DMS 273 (cell line): ENCODE results near the gene TUBB8.
"Not testable (repeated sequence)": the region's sequence is repeated elsewhere in the genome, so short reads cannot be mapped to it uniquely, and the experiment has no call there.

ENCODE experiments used
- DNase-seq: peaks from one replicate; lab custom pipeline; 2025; ENCODE audit not compliant: unreplicated experiment; lab: John Stamatoyannopoulos, UW

Gene TUBB8

DNA sequence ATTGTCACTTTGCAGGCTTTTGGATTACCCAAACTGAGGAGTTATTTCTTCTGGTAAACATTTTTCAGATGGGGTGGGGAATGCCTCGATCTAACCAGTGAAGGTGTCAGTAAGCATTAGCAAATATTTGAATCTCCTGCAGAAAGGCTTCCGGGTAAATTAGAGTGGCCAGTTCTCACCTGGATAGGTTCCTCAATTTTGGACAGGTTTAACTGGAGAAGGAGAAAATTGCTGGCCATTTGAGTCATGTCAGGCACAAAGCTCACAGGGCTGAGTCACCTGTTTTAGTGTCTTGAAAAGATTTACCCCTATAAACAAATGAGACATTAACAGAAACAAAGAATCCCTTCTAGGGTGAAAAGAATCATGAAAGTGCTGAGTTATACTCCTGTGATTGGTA, 830 bp upstream of the TUBB8 start:
- DNase-seq: not testable (repeated sequence)

DNA sequence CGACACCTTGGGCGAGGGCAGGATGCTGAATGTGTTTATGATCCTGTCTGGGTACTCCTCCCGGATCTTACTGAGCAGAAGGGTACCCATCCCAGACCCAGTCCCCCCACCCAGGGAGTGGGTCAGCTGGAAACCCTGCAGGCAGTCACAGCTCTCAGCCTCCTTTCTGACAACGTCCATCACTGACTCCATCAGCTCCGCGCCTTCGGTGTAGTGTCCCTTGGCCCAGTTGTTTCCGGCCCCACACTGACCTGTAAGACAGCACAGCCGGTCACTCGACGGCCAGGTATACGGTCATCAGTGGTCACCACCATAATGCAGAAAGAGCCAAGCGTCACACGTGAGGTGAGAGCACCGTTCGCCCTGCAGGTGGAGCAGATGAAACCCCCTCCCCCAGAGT, 1.2 kb downstream of the TUBB8 start:
- DNase-seq: not testable (repeated sequence)

DNA sequence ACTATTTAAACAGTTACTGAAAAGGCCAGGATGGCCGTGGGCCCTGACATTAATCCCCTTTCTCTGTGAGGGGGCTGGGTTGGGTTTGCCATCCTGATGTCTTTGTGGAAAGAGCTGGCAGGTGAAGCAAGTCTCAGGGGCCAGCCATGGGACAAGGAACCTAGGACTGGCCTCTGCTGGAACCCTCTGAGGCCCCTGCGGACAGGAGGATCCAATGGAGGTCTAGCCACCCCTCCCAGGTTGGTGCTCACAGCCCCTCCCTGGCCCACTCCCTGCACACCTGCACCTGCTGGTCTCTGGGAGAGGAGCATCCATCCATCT, 35.8 kb downstream of the TUBB8 start:
- not testable (repeated sequence) for DNase-seq

DNA sequence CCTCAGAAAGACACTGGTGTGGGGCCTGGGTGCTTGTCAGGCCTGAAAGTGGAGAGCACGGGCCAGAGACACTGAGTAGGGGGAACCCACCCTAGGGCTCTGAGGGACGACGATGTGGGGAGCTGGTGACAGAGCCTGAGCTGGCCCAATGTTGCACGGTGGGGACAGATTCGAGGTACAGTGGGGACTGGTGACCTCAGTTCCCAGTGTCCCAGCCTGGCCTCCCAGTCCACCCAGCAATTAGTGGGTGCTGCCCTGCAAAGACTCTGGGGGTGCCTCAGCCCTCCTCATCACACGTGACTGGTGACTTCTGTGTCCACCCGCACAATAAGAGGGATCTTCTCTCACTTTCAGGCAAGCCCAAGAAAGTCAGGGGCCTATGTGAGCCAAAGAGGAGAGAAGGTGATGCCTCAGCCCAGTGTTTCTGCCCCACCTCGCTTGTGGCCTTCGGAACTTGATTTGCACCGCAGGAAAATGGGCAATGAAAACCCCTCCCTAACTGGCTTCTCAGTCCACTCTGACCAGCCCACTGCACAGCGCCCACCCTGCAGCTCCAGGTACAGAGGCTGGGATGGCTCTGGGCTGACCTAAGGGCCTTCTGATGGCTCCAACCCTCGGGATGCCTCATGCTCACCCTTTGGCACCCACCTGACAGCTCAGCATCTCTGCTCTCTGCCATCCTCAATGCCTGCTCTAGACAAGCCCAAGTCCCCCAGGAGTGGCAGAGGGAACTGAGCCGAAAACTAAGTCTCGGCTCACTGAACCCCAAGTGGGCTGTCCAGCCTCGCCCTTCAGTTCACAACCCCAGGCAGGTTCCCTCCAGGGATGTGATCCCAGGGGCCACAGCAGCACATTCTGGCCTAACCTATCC, 36.4 kb downstream of the TUBB8 start:
- DNase-seq: not testable (repeated sequence)

DNA sequence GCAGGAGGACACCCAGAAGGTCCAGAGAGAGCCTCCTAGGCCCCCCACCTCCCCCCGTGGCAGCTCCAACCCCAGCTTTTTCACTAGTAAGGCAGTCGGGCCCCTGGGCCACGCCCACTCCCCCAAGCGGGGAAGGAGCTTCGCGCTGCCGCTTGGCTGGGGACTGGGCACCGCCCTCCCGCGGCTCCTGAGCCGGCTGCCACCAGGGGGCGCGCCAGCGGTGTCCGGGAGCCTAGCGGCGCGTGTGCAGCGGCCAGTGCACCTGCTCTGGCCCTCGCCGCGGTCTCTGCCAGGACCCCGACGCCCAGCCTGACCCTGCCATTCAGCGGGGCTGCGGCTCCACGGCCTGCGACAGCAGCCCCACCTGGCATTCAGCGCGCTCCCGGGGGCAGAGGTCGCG, 37.8 kb downstream of the TUBB8 start:
- not testable (repeated sequence) for DNase-seq

DNA sequence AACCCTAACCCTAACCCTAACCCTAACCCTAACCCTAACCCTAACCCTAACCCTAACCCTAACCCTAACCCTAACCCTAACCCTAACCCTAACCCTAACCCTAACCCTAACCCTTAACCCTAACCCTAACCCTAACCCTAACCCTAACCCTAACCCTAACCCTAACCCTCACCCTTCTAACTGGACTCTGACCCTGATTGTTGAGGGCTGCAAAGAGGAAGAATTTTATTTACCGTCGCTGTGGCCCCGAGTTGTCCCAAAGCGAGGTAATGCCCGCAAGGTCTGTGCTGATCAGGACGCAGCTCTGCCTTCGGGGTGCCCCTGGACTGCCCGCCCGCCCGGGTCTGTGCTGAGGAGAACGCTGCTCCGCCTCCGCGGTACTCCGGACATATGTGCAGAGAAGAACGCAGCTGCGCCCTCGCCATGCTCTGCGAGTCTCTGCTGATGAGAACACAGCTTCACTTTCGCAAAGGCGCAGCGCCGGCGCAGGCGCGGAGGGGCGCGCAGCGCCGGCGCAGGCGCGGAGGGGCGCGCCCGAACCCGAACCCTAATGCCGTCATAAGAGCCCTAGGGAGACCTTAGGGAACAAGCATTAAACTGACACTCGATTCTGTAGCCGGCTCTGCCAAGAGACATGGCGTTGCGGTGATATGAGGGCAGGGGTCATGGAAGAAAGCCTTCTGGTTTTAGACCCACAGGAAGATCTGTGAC, 38.7 kb downstream of the TUBB8 start:
- DNase-seq: not testable (repeated sequence)
